Mesothelial cell of epicardium (in vitro differentiated cells): ENCODE measurements around the gene VWA5A. TPM values are rescaled to one million over a fixed set of nuclear protein-coding genes. Genes with fewer than 3 reads are reported as not detected.

Source experiments
- DNase-seq, 2 experiments: peaks; one replicate each; pipeline ENCODE4 v3.0.0; 2021; ENCODE audit warnings: low spot score in 2 of 2; ENCODE audit not compliant: unreplicated experiment in 2 of 2
- H3K27ac Mint-ChIP-seq: 2 replicates; pipeline ENCODE4 v1.8.0; 2021; ENCODE audit warnings: mixed read lengths
- H3K27me3 Mint-ChIP-seq: 2 replicates; pipeline ENCODE4 v1.8.0; 2021; ENCODE audit warnings: low read depth, mixed read lengths
- H3K36me3 Mint-ChIP-seq: 2 replicates; pipeline ENCODE4 v1.8.0; 2021; ENCODE audit warnings: mixed read lengths
- H3K4me1 Mint-ChIP-seq: 2 replicates; pipeline ENCODE4 v1.8.0; 2021; ENCODE audit warnings: mixed read lengths
- H3K4me3 Mint-ChIP-seq: 2 replicates; pipeline ENCODE4 v1.8.0; 2021; ENCODE audit warnings: mild to moderate bottlenecking, moderate library complexity, mixed read lengths
- H3K9me3 Mint-ChIP-seq: 2 replicates; pipeline ENCODE4 v1.8.0; 2021; ENCODE audit warnings: mixed read lengths
- total RNA-seq: library from RNA; stranded (reverse); gene quantifications from 3 replicates; pipeline ENCODE4 v1.2.1, GENCODE V29; 2021
- TF ChIP-seq, protein P1 (sequence below): fragments of 200-600 bp; sonication (generic); IDR thresholded peaks from one replicate; pipeline ENCODE4 v1.5.0; 2021; ENCODE audit warnings: antibody characterized with exemption; ENCODE audit not compliant: unreplicated experiment

VWA5A gene
- total RNA-seq, 1 donor from 2014 or later = 14.2 TPM

DNA sequence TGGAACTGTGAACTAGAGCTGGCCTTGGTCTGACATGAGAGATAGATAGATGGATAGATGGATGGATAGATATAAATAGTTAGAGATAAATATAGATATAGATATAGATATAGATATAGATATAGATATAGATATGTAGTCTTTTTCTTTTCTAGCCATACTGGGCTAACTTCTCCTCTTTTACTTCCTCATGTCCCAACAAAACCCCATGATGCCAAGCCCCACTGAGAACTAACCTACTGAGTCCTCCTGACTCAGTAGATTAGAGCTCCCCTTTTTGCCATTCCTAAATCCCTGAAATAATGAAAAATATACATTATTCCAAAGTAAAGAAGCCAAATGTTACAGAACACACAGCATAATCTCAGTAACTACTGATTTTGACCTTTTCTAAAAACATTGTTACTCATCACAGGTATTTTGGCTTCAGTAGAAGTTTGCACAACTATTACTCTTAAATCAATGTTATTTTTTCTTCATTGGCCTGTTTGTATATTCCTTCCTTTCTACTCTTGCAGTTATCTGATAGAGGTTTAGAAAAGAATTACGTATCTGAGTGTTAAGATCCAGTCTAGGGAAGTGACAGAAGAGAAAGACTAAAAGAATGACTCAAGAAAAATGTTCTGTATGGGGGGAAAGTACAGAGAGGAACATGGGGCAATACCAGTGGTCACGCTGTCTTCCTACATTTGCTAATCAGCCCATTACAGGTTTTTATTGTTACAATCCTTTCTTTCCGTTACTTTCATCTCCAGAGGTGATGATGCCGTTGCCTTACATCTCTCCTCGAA is 61.9 kb downstream of the VWA5A start:
- TF ChIP-seq, protein P1, sequence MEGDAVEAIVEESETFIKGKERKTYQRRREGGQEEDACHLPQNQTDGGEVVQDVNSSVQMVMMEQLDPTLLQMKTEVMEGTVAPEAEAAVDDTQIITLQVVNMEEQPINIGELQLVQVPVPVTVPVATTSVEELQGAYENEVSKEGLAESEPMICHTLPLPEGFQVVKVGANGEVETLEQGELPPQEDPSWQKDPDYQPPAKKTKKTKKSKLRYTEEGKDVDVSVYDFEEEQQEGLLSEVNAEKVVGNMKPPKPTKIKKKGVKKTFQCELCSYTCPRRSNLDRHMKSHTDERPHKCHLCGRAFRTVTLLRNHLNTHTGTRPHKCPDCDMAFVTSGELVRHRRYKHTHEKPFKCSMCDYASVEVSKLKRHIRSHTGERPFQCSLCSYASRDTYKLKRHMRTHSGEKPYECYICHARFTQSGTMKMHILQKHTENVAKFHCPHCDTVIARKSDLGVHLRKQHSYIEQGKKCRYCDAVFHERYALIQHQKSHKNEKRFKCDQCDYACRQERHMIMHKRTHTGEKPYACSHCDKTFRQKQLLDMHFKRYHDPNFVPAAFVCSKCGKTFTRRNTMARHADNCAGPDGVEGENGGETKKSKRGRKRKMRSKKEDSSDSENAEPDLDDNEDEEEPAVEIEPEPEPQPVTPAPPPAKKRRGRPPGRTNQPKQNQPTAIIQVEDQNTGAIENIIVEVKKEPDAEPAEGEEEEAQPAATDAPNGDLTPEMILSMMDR = no peak
- Mint-ChIP-seq H3K4me1 (peaks cover 3% of the 10 kb centered on the region), H3K27me3 (peaks cover 4% of the 10 kb centered on the region), H3K9me3 (no peaks in the 10 kb centered on the region), H3K36me3 (no peaks in the 10 kb centered on the region), H3K4me3 (no peak overlapping the region), H3K27ac (no peak overlapping the region)
- DNase-seq = no peak

DNA sequence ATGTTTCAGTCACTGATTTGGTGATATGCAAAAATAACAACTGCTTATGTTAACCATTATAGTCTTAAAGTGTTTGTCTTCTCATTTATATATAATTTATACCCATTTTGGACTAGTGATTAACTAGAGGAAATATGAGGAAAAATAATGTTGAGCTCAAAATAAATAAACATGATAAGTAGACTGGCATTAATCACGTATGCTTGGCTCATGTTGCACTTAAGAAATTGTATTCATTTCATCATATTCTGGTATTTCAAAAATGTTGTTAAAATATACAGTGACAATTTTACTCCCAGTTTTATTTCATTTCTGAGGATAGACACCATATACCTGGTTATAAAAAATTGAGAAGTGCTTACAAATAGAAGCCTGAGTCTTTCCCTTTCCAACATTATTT is 64.1 kb downstream of the VWA5A start:
- peaks cover 8% of the 10 kb centered on the region for H3K27me3 Mint-ChIP-seq
- H3K9me3 Mint-ChIP-seq = no peaks in the 10 kb centered on the region
- H3K4me1 Mint-ChIP-seq = no peaks in the 10 kb centered on the region
- no peak for DNase-seq
- H3K4me3 Mint-ChIP-seq = no peak overlapping the region
- TF ChIP-seq, protein P1 = no peak
- no peak overlapping the region for H3K27ac Mint-ChIP-seq
- no peaks in the 10 kb centered on the region for H3K36me3 Mint-ChIP-seq

GRCh38 chr11:124183068-124183467 is 67.8 kb downstream of the VWA5A start, which contains the start of gene OR10D3:
TSS of gene OR10D3 (plus strand) at chr11:124183345. CDS start at chr11:124185270, 1,925 bp downstream.
- Mint-ChIP-seq H3K27me3 (peaks cover 8% of the 10 kb centered on the region), H3K27ac (no peak within 1 kb of the TSS), H3K4me3 (no peak within 1 kb of the TSS), H3K36me3 (no peaks in the 10 kb centered on the region), H3K4me1 (no peaks in the 10 kb centered on the region), H3K9me3 (no peaks in the 10 kb centered on the region)
- TF ChIP-seq, protein P1 = no peak
- no peak for DNase-seq

DNA sequence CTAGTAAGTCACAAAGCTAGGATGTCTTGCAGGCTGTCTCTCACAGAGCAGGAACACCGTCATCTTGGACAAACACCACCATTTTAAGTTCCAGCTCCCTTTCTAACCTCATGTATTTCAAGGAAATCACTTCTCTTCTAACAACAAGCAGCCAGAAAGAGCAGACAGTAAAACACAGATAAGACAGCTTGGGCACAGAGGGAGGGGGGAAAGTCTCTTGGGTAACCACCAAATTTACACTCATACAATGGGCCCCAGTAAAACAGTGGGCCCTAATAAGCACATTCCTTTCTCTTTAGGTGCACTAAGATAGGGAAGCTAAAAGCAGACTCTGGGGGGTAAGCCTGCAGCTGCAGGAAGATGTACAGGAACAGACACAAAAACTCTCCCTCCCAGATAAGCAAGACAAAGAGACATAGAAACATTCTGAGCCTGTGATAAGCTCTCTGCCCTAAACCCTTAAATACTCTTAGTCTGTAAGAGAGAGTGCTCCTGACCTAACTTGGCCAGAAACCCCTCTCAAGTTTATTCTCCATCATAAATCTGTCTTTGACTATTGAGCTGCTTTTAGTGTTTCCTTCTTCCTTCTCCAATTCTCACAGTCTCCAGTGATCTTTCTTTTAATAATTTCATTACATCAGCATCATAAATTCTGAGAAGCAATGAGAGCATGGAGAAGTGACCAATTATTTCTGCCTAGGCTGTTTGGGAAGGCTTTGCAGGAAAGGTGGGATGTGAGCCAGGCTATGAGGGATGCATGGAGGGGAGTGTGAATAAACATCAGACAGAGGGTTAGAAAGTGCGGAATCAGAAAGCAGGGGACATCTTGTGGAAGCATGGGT is 75.3 kb downstream of the VWA5A start:
- Mint-ChIP-seq H3K4me1 (peaks cover 16% of the 10 kb centered on the region), H3K9me3 (no peaks in the 10 kb centered on the region), H3K36me3 (no peaks in the 10 kb centered on the region), H3K27me3 (no peaks in the 10 kb centered on the region), H3K27ac (peak overlapping the region; percentile 64), H3K4me3 (no peak overlapping the region)
- TF ChIP-seq, protein P1 = no peak
- no peak for DNase-seq

- Mint-ChIP-seq H3K27me3 (no peaks in the 10 kb centered on the region), H3K4me1 (peaks cover 16% of the 10 kb centered on the region), H3K4me3 (no peak overlapping the region), H3K9me3 (no peaks in the 10 kb centered on the region), H3K36me3 (no peaks in the 10 kb centered on the region), H3K27ac (no peak overlapping the region)
- TF ChIP-seq, protein P1 = no peak
- DNase-seq = no peak
Measured at GRCh38 chr11:124193221-124194010, 78.2 kb downstream of the VWA5A start.
